HG02973 (cell line): ENCODE data around the gene ARHGAP15.

ENCODE experiments used
- ATAC-seq: cut with Tn5 transposase; IDR thresholded peaks from one replicate; pipeline ENCODE4 v1.9.1; 2021; ENCODE audit warnings: moderate library complexity; ENCODE audit not compliant: unreplicated experiment

ARHGAP15 gene

DNA sequence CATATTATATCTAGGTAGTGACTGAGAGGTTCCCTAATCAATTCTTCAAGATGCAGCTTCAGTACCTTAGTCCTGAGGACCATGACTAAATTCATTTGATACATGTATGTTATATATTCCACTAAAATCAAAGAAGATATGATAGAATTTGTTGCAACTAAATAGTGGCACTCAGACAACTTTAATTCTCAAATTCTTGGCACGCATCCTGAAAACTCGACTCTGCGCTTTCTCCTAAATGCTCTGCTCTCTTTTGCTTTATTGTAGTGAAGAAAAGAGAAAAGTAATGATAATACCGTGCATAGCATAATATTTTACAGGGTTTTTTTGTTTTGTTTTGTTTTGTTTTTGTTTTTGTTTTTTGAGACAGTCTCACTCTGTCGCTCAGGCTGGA lies 475.3 kb downstream of the ARHGAP15 start:
- ATAC-seq: no peak

- no peak for ATAC-seq
These were observed 478.2 kb downstream of the ARHGAP15 start for GRCh38 chr2:143607231-143608062.

GRCh38 chr2:143608063-143608423 lies 478.8 kb downstream of the ARHGAP15 start:
- ATAC-seq: no peak

- ATAC-seq: no peak
These were observed 479.5 kb downstream of the ARHGAP15 start for GRCh38 chr2:143608758-143609157.

DNA sequence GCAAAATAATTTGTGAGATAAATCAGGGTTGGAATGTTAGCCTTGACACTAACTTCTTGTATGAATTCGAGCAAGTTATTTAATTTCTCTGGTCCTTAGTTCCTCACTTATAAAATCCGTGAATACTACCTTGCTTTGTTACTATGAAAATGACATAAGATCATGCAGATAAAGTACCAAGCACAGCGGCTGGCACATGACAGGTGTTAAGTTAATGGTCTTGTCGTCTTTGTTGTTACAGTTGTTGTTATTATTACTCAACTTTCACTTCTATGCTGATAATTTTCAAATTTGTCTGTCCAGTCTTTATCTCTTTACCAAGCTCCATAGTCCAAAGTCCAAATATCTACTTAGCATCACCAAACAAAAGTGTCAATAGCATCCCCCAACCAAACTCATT lies 482.1 kb downstream of the ARHGAP15 start:
- no peak for ATAC-seq

DNA sequence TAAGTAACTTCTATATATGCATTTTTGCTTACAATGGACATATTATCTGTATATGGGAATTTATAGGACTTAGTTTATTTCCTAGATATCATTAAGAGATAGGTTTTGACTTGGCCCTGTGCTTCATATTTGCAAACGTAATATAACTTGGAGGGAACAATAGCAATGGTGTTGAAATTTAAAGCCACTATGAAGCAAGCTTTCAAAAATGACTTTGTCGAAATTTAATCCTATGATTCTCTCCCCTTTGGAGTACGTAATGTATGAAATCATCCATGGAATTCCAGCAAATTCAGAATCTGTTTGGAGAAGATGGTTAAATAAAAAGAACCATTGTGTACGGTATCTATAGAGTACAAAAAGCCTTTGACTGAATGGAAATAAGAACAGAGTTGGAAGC lies 486.3 kb downstream of the ARHGAP15 start:
- ATAC-seq: no peak

DNA sequence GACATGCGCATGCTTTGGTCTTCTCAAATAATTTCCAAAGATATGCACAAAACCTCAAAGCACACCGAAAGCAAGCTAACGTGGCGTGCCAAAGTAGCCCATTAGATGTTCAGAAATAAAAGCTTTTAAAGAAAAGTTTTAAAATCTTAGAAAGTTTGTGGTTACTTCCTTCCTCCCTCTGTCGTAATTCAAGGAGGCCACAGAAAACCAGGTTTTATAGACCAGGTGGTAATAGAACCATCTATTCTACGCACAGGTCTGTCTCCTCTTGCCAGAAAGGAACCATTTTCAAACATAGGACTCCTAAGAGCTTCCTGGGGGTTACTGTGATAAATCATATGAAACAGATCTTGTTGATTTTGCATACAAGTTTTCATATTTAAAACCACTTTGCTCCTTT lies 487.2 kb downstream of the ARHGAP15 start:
- no peak for ATAC-seq

- ATAC-seq: no peak
These were observed 488.7 kb downstream of the ARHGAP15 start for GRCh38 chr2:143617803-143618415.

- ATAC-seq: no peak
These were observed 492.9 kb downstream of the ARHGAP15 start for GRCh38 chr2:143622106-143622505.

GRCh38 chr2:143623231-143623908 lies 494.2 kb downstream of the ARHGAP15 start:
- ATAC-seq: no peak

DNA sequence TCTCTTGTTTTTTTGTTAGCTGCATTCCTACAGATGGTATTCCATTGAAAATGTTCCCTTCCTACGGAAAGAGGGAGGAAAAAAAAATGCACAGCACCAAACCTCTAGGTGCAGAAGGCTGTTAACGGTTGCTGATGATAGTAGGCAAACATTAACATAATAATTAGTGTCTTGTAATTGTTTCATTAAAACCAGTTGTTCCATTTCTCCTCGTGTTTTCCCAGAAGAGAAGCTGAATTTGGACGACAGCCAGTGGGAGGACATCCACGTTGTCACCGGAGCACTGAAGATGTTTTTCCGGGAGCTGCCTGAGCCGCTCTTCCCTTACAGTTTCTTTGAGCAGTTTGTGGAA lies 494.7 kb downstream of the ARHGAP15 start:
- ATAC-seq: no peak

GRCh38 chr2:143629340-143629739 lies 500.1 kb downstream of the ARHGAP15 start:
- no peak for ATAC-seq

GRCh38 chr2:143632751-143633374 lies 503.6 kb downstream of the ARHGAP15 start:
- no peak for ATAC-seq

DNA sequence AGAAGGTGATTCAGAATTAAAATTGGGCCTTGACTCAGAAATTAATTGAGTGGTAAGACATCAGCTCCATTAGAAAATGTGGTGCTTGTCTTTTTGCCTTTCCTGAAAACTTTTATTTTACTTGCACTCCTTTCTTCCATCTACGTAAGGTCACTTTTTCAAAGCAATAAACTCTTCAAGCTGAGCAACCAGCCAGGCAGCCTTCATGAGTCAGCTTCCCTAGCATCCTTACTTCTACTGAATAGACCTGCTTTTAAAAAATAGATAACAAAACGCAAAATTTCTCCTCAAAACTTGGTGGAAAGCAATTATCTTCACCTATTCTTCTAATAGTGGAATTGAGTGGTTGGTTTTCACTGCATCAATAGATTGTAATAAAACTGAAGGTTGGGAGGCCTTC lies 504.2 kb downstream of the ARHGAP15 start:
- no peak for ATAC-seq

DNA sequence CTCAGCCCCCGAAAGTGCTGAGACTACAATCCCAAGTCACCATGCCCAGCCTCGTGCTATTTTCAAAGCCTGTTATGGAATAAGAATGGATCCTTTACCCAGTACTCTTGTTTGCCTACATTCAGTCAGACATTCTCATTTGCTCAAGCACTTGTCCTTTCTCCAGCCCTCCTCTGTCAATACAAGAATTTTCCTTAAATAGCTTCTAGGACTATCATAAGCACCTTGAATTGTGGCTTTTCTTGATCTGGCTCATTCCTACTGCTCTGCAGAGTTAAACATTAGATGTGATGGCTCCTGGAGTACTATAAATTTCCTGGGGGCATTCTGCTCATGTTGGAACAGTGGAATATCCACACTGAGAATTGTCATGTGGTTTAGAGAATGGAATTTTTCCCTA lies 506.1 kb downstream of the ARHGAP15 start:
- no peak for ATAC-seq

DNA sequence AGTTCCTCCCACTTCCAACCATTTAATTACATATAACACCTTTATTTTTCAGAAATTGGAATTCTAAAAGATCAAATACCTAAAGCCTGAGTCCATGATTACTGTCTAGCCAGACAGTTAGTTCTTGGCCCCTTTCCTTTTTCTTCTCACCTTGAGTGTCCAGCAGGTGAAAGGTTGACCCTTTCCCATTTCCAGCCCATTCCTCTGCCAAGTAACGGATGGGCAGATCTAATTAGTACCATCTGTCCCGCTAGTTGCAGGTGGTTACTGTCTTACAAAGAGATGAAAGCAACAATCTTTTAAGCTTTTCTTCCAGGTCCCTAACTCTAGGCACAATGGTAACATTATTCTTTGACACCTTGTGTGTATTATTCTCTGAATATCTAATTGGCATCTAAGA lies 506.7 kb downstream of the ARHGAP15 start:
- no peak for ATAC-seq

DNA sequence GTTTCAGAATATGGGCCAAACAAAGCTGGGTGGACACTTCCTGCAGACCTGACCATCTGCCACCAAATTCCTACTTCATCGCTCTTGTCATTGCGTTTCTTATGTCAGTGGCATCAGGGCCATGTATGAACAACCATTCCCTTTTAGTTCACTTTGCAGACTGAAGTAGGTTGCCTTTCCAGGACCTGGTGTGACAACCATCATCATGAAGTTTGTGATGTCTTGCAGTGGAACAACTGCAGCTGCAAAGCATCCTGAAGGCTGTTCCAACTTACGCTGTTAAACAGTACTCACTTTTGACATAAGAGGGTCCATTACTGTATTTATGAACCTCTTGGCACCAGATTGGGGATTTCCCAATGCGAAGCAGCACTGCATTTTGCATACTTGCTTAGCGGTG lies 511.6 kb downstream of the ARHGAP15 start:
- no peak for ATAC-seq

DNA sequence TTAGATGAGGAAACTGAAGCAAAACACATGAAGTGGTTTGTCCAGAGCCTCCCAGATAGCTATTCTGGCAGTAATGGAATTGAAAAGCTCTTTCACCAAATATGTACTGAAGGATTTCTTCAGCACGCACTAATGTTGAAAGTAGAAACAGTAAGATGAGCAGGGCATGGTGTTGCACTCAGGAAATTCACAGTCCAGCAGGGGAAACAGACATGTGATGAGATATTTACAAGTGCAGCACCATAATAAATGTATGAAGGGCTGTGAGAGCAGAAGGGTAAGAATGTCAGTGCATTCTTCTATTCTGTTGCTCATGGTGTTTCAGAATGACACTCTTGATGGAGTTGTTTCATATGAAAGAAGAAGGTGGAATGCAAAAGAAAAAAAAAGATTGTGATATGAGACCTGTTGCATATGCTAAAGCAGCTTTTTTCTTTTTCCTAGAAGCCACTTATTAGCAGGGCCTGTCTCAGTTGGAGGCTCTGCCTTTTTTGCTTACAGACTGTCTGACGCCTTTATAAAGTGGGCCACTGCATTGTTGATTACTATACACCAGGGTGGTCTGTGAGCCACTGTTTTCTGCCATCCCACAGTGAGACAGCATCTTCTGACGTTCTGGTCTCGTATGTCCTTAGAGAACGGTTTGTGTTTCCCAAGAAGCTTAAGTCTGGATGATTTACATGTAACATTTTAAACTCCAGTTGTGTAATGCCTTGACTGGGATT lies 516.9 kb downstream of the ARHGAP15 start:
- ATAC-seq: no peak

DNA sequence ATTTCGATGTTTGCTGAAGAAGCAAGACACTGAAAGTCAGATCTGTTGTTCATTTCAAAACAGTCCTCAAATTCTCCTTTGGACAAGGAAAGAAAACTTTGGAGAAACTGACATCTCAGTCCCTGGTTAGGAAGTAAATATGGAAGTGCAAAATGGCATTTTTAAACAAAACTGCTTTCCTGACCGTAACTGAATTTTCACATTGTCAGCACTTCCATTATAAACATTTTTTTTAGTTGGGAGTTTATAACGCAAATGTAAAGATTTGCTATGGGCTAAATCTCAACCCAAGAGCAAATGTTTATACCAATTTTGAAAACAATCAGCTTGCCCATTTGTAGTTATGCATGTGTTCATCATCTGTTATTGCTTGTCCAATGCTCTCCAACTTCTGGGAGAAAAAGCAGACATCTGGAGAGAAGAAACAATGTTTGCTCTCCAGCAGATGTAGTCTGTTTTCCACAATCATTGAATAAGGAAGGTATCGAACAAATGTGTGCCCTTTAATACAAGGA lies 520.1 kb downstream of the ARHGAP15 start:
- no peak for ATAC-seq

DNA sequence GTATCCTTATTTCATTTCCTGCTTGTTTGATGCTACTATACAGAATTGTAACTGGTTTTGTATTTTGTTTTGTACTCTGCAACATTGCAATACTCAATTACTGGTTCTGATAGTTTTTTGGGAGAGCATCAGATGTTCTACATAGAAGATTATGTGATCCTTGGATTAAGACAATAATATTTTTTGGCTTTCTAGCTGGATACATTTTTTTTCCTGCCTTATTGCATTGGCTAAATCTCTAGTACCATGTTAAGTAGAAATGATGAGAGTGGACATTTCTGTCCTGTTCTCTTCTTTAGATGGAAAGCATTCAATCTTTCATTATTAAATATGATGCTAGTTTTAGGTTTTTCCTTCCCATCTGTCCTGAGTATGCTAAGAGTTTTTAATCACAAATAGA lies 523.5 kb downstream of the ARHGAP15 start:
- ATAC-seq: no peak

DNA sequence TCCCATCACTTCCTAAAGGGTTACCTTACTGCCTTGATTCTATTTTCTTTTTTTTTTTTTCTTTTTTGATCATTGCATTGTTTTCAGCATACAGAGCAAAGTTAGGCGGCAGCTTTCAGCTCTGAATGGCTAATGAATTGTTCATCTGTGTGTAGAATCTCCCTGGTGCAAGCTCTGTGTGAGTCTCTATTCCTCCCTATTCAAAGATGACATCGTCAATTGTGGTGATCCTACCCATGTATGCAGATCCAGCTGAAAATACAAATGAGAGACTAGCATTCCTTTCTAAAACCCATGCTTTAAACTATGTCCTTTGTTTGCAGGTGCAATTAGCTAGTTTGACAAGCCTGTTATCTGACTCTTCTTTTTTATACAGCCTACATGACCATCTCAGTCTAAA lies 539.0 kb downstream of the ARHGAP15 start:
- no peak for ATAC-seq
